NOMO-1 (cell line): ENCODE measurements around the gene HPD.
"Not testable (repeated sequence)": the region's sequence is repeated elsewhere in the genome, so short reads cannot be mapped to it uniquely, and the experiment has no call there.

Experiments
- DNase-seq, 2 experiments: peaks; one replicate each; lab custom pipeline; 2025; ENCODE audit not compliant: unreplicated experiment in 2 of 2; lab: John Stamatoyannopoulos, UW

The HPD gene

DNA sequence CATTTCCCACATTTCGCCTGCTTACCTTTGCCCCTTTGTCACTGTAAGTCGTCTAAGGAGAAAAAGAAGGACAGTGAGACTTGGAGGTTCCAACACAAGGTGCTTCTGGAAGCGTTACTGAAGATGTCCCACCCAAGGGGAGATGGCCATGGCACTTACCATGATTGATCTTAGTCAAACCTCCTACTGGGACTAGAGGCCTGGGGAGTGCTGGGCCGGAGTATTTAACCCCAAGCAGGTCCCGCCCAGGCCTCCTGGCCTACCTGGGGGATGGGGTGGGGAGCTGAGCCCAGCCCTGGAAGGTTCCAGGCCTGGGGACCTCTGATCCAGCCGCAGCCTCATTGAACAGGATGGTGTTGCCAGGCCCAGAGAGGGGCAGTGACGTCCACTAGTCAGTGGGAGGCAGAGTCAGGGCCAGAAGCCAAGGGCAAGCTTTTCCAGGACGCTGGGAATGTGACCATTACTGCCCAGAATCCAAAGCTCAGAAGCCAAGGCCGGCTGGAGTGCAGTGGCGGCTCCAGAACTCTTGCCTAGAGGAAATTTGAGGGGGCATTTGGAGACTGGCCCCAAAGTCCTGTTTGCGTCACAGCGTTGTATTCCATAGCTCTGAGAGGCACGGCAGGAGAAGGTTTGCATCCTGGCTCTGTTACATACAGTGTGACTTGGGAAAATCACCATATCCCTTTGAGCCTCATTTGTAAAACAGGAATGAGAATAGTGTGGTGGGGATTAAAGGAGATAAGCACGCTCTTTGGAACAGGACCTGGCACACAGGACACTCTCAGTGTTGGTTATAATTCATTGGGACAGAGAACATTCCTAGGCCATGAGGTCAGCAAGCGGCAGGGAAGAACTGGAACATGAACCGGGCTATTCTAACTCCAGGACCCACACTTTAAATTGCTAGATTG, at the start of gene HPD:
TSS of gene HPD (minus strand) at position 198 of the 911 bp plus-strand sequence. CDS start at position 162, 36 bp downstream.
- no peak for DNase-seq

DNA sequence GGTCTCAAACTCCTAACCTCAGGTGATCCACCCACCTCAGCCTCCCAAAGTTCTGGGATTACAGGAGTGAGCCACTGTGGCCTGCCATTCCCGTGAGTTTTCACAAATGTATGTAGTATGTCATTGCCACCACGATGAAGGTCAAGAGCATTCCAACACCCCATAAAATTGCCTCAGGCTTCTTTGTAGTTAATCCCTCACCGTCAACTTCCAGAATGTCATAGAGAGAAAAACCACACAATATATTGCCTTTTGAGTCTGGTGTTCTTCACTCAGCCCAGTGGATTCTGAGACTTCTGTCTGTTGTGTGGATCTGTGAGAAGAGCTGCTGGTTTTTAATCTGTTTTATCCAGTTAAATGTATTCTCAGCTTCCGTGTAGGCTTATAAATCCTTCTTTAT, 47.1 kb upstream of the HPD start:
- no peak for DNase-seq

DNA sequence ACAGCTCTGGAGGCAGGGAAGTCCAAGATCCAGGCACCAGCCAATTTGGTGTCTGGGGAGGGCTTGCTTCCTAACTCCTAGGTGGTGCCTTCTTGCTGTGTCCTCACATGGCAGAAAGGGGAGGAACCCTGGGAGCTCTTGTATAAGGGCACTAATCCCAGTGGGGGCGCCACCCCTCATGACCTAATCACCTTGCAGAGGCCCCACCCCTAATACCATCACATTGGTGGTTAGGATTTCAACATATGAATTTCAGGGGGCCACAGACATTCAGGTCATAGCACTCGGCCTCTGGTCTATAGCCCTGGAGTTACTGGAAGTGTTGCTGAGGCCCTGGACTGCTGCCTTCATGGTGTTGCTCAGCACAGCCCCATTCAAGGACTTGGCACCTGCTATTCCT, 44.5 kb upstream of the HPD start:
- DNase-seq: no peak

DNA sequence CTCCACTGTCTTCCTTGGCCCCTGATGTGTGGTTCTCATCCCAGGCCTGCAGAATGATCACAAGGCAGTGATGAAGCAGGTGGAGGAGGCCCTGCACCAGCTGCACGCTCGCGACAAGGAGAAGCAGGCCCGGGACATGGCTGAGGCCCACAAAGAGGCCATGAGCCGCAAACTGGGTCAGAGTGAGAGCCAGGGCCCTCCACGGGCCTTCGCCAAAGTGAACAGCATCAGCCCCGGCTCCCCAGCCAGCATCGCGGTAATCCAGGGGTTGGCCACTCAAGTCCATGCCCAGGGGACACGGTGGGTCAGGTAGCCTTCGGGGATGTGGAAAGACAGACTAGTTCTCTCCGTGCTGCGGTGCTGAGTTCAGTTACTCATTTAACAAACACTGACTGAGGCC, 40.9 kb upstream of the HPD start:
- no peak for DNase-seq

DNA sequence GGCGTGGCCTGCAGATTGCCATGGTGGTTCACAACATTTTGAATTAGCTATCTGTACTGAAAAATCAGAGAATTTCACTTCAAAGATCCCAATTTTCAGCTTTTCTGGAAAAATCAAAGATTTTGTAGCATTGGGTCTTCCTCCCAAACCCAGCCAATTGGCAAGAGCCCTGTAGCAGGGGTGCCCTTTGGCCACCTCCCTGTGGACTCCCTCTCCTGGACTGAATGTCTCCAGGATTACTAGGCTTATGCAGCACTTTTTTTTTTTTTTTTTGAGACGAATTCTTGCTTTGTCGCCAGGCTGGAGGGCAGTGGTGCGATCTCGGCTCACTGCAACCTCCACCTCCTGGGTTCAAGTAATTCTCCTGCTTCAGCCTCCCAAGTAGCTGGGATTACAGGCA, 39.6 kb upstream of the HPD start:
- no peak for DNase-seq

DNA sequence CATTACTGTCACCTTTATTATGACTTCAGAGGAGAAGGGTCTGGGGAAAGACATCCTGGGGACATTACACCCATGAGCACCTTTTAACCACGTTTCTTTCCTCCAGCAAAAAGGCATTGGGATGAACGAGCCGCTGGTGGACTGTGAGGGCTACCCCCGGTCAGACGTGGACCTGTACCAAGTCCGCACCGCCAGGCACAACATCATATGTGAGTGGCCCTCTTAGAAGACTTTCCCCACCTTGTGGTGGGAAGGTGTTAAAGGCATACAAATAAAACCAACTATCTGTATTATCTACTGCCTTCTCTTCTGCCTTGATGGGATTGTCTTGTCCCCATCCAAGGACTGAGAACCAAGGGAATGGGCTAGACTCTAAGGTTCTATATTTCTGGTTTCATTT, 36.0 kb upstream of the HPD start:
- no peak for DNase-seq

DNA sequence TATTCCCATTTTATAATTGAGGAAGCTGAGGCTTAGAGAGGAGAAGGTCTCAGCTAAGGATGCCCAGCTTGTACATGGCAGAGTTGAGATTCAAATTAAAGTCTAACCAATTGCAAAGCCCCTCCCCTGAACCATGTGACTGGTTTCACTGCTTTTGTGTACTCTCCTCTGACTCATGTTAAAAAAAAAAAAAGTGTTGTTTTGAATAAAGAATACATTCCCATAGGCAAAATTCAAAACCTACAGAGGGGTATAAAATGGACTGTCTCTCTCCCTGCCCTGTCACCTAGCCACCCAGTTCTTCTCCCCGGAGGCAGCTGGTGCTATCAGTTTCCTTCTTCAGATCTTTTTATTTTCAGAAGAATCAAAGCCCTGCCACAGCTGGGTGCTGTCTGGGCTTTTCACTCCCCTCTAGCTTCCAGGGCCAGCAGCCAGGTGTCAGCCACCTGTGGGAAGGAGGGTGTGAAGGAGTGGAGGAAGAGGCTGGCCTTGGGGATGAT, 35.4 kb upstream of the HPD start:
- no peak for DNase-seq

DNA sequence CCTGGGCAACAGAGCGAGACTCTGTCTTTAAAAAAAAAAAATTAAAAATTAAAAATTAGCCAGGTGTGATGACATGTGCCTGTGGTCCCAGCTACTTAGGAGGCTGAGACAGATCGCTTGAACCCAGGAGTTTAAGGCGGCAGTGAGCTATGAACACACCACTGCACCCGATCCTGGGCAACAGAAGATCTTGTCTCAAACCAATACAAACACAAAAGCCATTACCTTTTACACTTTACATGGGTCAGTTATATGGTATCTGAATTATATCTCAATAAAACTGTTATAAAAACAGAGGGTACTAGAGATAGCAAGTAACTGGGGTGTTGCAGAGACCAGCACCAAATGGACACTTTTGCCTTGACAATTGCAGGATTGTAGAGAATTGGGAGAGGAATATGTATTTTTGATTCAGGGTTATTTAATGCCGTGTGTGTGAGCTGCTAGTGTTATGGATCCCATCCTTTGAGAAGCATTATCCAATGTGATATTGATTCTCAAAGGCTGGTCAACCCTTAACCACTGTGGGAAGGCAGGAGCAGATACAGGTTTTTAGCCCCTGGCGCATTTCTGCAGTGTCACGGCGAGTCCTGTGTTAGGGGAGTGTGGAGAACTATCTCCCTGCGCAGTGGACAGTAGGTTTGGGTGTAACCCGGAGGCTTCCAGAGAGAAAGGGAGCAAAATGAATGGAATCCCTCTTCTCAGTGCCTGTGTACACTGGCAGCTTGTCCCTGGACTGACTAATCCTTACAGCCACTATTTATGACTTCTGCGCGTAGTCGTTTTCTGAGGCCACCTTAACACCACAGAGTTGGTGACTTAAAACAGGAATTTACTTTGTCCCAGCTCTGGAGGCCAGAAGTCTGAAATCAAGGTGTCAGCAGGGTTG, 34.3 kb upstream of the HPD start:
- DNase-seq: no peak

DNA sequence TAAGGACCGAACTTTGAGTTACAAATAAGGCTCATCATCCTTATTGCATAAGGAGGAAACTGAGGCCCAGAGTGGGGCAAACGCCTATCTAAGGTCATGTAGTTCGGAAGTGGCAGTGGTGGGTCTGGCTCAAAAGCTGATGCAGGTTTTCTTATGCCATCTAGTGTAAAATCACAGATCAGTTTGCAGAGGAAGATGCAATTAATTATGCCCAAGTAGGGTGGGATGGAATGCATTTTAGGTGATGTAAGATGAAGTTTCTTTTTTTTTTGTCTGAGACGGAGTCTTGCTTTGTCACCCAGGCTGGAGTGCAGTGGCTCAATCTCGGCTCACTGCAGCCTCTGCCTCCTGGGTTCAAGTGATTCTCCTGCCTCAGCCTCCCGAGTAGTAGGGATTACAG, 31.0 kb upstream of the HPD start:
- DNase-seq: not testable (repeated sequence)

DNA sequence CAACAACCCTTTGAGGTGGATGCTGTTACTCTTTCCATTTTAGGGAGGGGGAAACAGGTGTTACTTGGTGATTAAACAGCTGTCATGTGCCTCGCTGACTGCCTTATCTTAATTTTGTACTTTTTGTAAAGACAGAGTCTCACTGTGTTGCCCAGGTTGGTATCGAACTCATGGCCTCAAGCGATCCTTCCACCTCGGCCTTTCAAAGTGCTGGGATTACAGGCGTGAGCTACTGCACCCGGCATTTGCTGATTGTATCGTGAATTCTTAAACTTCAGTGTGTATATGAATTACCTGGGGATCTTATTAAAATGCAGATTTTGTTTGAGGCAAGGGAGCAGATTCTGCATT, 30.6 kb upstream of the HPD start:
- no peak for DNase-seq

DNA sequence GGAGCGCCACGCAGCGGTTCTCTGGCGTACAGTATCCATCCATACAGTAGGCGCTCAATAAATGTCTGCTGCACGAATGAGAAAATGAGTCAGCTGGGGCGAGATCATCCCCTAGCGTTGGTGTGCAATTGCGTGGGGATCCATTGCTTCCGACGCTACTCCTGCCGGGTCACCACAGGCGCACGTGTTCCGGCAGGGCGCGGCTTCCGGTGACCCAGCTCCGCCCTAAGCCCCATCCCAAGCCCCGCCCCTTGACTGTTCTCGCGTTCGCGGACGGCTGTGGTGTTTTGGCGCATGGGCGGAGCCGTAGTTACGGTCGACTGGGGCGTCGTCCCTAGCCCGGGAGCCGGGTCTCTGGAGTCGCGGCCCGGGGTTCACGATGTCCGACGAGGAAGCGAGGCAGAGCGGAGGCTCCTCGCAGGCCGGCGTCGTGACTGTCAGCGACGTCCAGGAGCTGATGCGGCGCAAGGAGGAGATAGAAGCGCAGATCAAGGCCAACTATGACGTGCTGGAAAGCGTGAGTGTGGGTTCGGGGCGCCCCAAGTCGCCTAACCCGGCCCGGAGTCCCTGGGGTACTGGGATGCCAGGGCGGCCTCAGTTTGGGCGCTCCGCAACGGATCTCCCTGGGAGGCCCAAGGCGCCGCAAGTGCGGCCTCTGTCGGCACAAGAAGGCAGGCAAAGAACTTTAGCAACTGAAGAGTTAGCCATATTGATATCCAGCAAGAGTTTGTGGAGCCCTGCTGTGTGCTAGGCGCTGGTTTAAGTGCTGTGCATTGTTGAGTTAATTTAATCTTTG, 30.0 kb upstream of the HPD start, which contains the start of gene PSMD9:
TSS of gene PSMD9 (plus strand) at position 313 of the 796 bp plus-strand sequence. CDS start at position 380, 67 bp downstream.
- DNase-seq: peak; percentile 96 to 97

DNA sequence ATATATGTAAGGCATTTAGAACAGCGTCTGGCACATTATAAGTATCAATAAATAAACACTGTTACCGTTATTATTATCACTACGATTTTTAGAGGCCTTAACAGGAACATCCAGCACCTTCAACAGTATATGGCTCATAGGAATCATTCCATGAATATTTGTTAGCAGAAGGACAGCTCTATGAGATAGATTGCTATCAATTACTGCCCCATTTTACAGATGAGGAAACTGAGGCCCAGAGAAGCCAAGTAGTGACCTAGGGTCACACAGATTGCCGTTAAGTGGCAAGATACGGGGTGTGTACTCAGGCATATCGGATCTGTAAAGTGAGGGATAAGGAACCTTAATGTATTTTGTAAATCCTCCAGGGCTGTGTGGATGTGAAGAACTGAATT, 29.4 kb upstream of the HPD start:
- DNase-seq: no peak

DNA sequence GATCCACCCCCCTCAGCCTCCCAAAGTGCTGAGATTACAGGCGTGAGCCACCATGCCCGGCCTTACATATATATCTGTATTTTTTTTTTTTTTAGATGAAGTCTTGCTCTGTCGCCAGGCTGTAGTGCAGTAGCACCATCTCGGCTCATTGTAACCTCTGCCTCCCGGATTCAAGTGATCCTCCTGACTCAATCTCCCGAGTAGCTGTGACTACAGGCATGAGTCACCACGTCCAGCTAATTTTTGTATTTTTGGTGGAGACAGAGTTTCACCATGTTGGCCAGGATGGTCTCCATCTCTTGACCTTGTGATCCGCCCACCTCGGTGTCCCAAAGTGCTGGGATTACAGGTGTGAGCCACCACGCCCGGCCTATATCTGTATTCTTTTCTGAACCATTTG, 26.5 kb upstream of the HPD start:
- not testable (repeated sequence) for DNase-seq

DNA sequence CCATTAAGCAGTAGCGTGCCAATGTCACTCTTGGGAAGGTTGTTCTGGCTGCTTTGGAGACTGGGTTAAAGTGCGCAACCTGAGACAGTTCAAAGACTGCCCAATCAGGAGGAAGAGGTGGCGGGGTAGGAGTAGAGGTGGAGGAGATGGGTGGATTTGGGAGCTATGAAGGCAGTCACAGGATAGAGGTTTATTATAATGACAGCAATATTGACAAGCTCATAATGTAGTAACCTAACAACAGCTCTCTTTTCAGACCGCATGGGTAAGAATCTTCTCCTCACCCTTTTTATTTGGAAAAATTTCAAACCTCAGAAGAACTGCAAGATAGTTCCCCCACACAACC, 24.6 kb upstream of the HPD start:
- no peak for DNase-seq

DNA sequence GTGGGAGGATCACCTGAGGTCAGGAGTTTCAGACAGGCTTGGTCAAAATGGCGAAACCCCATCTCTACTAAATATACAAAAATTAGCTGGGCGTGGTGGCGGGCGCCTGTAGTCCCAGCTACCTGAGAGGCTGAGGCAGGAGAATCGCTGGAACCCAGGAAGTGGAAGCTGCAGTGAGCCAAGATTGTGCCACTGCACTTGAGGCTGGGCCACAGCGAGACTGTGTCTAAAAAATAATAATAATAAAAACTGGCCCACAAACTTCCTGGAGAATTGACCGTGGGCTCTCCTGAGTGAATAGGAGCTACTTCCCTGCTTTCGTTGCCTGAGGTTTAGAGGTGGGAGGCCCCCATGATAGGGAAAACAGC, 17.4 kb upstream of the HPD start:
- not testable (repeated sequence) for DNase-seq

DNA sequence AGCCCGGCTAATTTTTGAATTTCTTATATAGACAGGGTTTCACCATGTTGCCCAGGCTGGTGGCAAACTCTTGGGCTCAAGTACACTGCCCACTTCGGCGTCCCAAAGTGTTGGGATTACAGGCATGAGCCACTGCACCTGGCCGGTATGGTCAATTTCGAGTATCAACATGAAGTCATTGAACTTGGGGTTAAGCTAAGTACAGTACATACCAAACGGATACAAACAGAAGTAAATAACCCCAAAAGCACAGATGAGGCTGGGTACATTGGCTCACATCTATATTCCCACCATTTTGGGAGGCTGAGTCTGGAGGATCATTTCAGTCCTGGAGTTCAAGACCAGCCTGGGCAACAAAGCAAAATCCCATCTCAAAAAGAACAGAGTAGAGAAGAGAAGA, 16.9 kb upstream of the HPD start:
- no peak for DNase-seq

DNA sequence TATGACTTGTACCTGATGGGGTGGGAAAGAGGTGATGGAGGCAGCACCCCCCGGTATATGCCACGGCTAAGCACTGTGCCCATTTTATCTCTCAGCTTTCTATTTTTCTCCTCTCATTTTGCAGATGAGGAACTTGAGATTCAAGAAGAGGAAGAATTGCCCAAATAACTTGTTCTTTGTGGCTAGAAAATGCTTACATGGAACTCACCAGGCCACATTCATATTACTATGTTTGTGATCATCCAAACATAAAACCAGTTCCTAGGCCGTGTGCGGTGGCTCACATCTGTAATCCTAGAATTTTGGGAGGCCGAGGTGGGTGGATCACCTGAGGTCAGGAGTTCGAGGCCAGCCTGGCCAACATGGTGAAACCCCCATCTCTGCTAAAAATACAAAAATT, 15.4 kb upstream of the HPD start:
- DNase-seq: peak; percentile 56 to 66

DNA sequence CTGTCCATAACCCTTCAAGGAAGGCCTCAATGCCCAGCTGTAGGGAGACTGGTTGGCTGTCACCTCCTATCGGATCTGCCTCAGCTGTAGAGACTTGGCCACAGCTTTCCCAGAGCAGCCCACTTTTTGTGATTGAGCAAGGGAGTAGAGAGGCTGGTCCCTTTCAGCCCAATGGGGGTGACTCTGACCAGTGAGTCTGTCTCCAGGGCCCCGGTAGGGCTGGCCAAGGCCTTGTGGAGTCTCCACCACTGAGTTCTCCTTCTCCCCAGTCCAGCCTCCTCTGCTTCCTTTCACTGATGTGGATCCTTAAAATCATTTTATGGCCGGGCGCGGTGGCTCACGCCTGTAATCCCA, 14.5 kb upstream of the HPD start:
- DNase-seq: no peak

DNA sequence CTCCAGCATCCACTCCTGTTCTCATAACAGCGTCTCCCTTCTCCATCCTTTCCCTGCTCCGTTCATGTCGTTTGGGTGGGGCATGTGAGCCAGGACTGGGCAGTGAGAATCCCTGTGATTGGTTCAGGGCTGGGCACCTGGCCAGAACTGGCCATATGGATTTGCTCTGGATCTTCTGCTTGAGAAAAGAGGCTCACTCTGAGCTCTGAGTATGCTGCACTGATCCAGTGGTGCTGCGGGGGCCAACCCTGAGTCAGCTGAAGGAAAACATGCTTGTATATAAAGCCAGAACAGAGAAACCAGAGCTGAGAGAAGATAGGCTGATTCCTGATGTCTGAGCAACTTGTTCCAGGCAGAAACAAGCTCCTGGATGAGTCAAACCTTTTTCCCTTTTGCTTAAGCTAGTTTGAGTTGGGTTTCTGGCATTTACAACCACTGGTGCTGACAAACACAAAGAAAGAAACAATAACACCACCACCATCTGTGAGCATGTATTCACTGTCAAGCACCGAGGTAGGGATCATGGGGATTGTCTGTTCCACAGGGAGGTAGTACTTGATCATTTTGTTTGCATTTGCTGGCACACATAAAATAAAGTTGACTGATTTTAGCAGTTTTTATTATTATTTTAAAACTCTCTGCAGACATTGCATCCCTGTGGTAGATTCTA, 14.0 kb upstream of the HPD start:
- no peak for DNase-seq

DNA sequence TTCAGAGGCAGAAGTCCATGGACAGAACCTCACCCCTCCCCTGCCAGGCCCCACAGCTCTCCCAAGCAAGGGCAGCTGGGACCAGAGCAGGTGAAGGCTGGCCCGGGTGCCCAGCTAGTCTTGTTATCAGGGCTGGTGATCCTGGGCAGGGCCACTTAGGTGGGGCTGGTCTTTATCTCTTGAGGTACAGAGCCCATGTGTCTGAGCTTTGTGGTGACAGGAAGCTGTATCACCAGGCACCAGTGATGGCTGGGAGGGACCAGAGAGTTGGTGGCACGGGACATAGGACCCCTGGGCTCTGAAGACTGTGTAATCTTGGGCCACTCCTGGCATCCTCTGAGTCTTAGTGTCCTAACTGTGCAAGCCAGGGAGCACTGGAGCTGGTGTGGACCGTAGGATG, 12.8 kb upstream of the HPD start:
- no peak for DNase-seq
